ENCODE results near the gene MSANTD3. TPM values are rescaled to one million over a fixed set of nuclear protein-coding genes. Genes with fewer than 3 reads are reported as not detected.

Gene MSANTD3
- total RNA-seq, 1 experiment from 2014 or later = 52.9 TPM

- Histone ChIP-seq H3K36me3 (ENCODE audit: insufficient read depth, low read length, poor library complexity, severe bottlenecking) (no peaks in the 10 kb centered on the region), H3K4me3 (ENCODE audit: low read depth, low read length, poor library complexity, severe bottlenecking) (no peak overlapping the region), H3K27me3 (replicated peaks; ENCODE audit: insufficient read depth, low read depth, low read length, poor library complexity) (no peaks in the 10 kb centered on the region), H3K27ac (ENCODE audit: low read depth, low read length, poor library complexity, severe bottlenecking) (no peak overlapping the region), H3K9me3 (ENCODE audit: low read depth, low read length, poor library complexity, severe bottlenecking) (no peaks in the 10 kb centered on the region), H3K4me1 (ENCODE audit: insufficient read depth, low read length, poor library complexity, severe bottlenecking) (peaks cover 5% of the 10 kb centered on the region)
- ChIA-PET CTCF (no interaction called here), POLR2A (ENCODE audit: low non-redundant PET) (no interaction called here)
- TF ChIP-seq CTCF (conservative IDR thresholded peaks at IDR 0.05; ENCODE audit: low read depth, low read length) (no peak), EZH2 (IDR thresholded peaks at IDR 0.05; ENCODE audit: borderline replicate concordance, low read depth, low read length, poor library complexity, severe bottlenecking) (no peak)
- BruUV-seq (replicated peaks) = no TSS peak
- intact Hi-C loops (cut with micrococcal nuclease; ENCODE audit: unreplicated experiment) = no loop called here
- DNase-seq (ENCODE audit: low spot score) = no peak
Observed at GRCh38 chr9:100492952-100493351, 66.0 kb downstream of the MSANTD3 start.

GRCh38 chr9:100498592-100498991 lies 71.6 kb downstream of the MSANTD3 start:
- POLR2A ChIA-PET (ENCODE audit: low non-redundant PET) = no interaction called here

GRCh38 chr9:100499460-100499859 lies 72.5 kb downstream of the MSANTD3 start:
- Histone ChIP-seq H3K27me3 (replicated peaks; ENCODE audit: insufficient read depth, low read depth, low read length, poor library complexity) (no peaks in the 10 kb centered on the region), H3K9me3 (ENCODE audit: low read depth, low read length, poor library complexity, severe bottlenecking) (no peaks in the 10 kb centered on the region), H3K4me1 (ENCODE audit: insufficient read depth, low read length, poor library complexity, severe bottlenecking) (peaks cover 8% of the 10 kb centered on the region), H3K36me3 (ENCODE audit: insufficient read depth, low read length, poor library complexity, severe bottlenecking) (no peaks in the 10 kb centered on the region), H3K4me3 (ENCODE audit: low read depth, low read length, poor library complexity, severe bottlenecking) (no peak overlapping the region), H3K27ac (ENCODE audit: low read depth, low read length, poor library complexity, severe bottlenecking) (no peak overlapping the region)
- CTCF ChIA-PET = no interaction called here
- intact Hi-C loops (cut with micrococcal nuclease; ENCODE audit: unreplicated experiment) = no loop called here
- DNase-seq (ENCODE audit: low spot score) = no peak
- no peak for TF ChIP-seq CTCF (conservative IDR thresholded peaks at IDR 0.05; ENCODE audit: low read depth, low read length)
- TF ChIP-seq EZH2 (IDR thresholded peaks at IDR 0.05; ENCODE audit: borderline replicate concordance, low read depth, low read length, poor library complexity, severe bottlenecking) = no peak
- POLR2A ChIA-PET (ENCODE audit: low non-redundant PET) = no interaction called here
- no TSS peak for BruUV-seq (replicated peaks)

More at GRCh38 chr9:100498592-100498991, 71.6 kb downstream of the MSANTD3 start:
- TF ChIP-seq CTCF (conservative IDR thresholded peaks at IDR 0.05; ENCODE audit: low read depth, low read length) (no peak), EZH2 (IDR thresholded peaks at IDR 0.05; ENCODE audit: borderline replicate concordance, low read depth, low read length, poor library complexity, severe bottlenecking) (no peak)
- peak overlapping the region; percentile 32 for H3K27ac ChIP-seq (ENCODE audit: low read depth, low read length, poor library complexity, severe bottlenecking)
- H3K9me3 ChIP-seq (ENCODE audit: low read depth, low read length, poor library complexity, severe bottlenecking) = no peaks in the 10 kb centered on the region
- no peaks in the 10 kb centered on the region for H3K27me3 ChIP-seq (replicated peaks; ENCODE audit: insufficient read depth, low read depth, low read length, poor library complexity)
- CTCF ChIA-PET = no interaction called here
- no peak overlapping the region for H3K4me3 ChIP-seq (ENCODE audit: low read depth, low read length, poor library complexity, severe bottlenecking)
- H3K4me1 ChIP-seq (ENCODE audit: insufficient read depth, low read length, poor library complexity, severe bottlenecking) = peaks cover 8% of the 10 kb centered on the region
- intact Hi-C loops (cut with micrococcal nuclease; ENCODE audit: unreplicated experiment) = no loop called here
- peak; percentile 32 for DNase-seq (ENCODE audit: low spot score)
- no peaks in the 10 kb centered on the region for H3K36me3 ChIP-seq (ENCODE audit: insufficient read depth, low read length, poor library complexity, severe bottlenecking)
- BruUV-seq (replicated peaks) = no TSS peak

Measured in A673 (cell line).